DOHH2 (cell line): ENCODE data around the gene CPLX3.

Source experiments
- EZH2phosphoT487 ChIP-seq: fragments of 200-600 bp; sonication (generic); IDR thresholded peaks from 2 replicates; pipeline ENCODE4 v1.6.1; 2017; ENCODE audit warnings: borderline replicate concordance, mild to moderate bottlenecking, antibody characterized with exemption, low read length, moderate library complexity, mixed read lengths
- TF ChIP-seq, protein P1 (sequence below): fragments of 200-600 bp; sonication (generic); IDR thresholded peaks from one replicate; pipeline ENCODE4 v1.5.1; 2014; ENCODE audit warnings: antibody characterized with exemption, mild to moderate bottlenecking, low read depth, low read length; ENCODE audit not compliant: poor library complexity, severe bottlenecking

DNA sequence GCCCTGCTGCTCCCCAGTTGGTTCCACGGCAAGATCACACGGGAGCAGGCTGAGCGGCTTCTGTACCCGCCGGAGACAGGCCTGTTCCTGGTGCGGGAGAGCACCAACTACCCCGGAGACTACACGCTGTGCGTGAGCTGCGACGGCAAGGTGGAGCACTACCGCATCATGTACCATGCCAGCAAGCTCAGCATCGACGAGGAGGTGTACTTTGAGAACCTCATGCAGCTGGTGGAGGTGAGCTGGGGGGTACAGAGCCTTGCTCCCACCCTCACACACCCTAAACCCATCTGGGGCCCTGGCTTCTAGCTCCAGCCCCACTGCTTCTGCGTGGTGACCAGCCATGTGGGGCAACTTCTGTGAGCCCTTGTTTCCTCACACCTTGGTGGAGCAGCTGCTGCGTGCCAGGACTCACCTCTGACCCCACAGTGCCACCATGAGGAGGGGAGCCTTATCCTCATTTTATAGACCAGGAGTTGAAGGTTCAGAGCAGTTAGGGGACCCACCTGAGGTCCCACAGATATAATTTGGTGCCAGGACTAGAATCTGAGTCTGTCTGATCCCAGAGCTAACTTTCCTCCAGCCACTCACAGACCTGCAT is 27.1 kb upstream of the CPLX3 start:
- TF ChIP-seq, protein P1, sequence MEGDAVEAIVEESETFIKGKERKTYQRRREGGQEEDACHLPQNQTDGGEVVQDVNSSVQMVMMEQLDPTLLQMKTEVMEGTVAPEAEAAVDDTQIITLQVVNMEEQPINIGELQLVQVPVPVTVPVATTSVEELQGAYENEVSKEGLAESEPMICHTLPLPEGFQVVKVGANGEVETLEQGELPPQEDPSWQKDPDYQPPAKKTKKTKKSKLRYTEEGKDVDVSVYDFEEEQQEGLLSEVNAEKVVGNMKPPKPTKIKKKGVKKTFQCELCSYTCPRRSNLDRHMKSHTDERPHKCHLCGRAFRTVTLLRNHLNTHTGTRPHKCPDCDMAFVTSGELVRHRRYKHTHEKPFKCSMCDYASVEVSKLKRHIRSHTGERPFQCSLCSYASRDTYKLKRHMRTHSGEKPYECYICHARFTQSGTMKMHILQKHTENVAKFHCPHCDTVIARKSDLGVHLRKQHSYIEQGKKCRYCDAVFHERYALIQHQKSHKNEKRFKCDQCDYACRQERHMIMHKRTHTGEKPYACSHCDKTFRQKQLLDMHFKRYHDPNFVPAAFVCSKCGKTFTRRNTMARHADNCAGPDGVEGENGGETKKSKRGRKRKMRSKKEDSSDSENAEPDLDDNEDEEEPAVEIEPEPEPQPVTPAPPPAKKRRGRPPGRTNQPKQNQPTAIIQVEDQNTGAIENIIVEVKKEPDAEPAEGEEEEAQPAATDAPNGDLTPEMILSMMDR, result peak; percentile 30
- TF ChIP-seq EZH2phosphoT487, result no peak
